GM21390 (cell line): Measurements from ENCODE around the gene C3AR1.
"Not testable (repeated sequence)": the region's sequence is repeated elsewhere in the genome, so short reads cannot be mapped to it uniquely, and the experiment has no call there.

Source experiments
- ATAC-seq: cut with Tn5 transposase; IDR thresholded peaks from one replicate; pipeline ENCODE4 v1.9.1; 2021; ENCODE audit not compliant: unreplicated experiment

C3AR1 gene

DNA sequence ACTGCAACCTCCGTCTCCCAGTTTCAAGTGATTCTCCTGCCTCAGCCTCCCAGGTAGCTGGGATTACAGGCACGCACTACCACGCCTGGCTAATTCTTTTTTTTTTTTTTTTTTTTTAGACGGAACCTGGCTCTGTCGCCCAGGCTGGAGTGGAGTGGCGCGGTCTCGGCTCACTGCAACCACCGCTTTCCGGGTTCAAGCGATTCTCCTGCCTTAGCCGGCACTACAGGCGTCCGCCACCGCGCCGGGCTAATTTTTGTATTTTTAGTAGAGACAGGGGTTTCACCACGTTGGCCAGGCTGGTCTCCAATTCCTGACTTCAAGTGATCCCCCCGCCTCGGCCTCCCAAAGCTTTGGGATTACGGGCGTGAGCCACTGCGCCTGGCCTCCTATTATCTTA is 35.1 kb downstream of the C3AR1 start:
- ATAC-seq = not testable (repeated sequence)

DNA sequence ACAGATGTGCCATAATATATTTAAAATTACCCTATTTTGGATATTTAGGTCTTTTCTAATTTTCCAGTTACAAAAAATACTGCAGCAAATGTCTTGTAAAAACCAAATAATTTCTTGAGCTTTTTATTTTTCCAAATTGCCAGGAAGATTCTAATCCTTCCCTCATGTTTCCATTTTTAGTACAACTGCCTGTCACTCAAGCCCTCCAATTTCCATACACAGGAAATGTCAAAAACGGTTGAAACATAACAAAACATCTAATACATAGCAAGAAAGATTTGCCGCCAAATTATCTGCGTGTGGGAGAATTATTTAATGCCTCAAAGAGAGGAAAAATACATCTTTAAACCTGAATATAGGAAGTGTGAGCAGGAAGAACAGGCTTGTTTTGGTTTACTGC is 36.0 kb downstream of the C3AR1 start:
- no peak for ATAC-seq

GRCh38 chr12:8028267-8028666 is 37.9 kb downstream of the C3AR1 start:
- ATAC-seq = no peak

- ATAC-seq = no peak
These were observed 38.3 kb downstream of the C3AR1 start for GRCh38 chr12:8027856-8028255.

GRCh38 chr12:8026291-8026900 is 39.8 kb downstream of the C3AR1 start:
- peak; percentile 97 for ATAC-seq

DNA sequence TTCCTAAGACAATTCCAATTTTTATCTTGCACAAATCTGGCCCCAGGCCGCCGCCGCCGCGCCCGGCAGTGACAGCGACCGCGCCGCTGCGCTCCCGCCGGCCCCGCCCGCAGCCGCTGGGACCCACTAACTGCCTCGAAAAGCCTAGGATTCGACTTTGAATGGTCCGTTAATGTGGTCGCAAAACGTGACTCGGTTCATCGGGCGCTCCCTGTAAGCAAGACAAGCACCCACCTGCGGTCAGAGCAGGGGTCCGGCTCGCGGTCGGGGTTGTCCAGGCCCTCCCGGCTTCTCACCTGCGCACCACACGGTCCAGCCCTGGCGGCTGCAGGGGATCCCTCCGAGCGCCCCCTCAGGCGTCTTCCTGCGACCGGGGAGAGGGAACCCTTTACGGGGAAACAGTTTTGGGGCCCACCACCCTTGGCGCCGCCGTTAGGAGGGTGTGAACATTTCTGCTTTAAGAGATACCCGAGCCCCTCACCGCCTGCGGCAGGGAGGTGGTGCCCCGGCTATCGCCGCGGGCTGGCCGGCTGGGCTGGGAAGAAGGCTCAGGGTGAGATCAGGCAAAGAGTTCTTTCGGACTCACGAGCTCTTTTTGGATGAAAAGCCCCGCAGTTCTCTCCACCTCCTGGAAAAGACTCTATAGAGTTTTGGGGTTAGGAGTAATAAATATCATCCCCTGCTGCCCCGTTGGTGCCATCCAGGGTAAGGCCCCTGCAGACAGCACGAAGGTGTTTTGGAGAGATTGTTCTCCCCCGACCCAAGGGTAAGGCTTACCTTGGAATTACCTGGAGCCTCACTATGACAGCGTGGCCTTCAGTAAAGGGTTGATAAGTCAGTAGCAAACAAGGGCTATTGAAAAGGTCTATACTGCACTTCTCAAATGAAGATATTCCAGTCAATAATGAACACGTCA is 47.2 kb downstream of the C3AR1 start:
- no peak for ATAC-seq

DNA sequence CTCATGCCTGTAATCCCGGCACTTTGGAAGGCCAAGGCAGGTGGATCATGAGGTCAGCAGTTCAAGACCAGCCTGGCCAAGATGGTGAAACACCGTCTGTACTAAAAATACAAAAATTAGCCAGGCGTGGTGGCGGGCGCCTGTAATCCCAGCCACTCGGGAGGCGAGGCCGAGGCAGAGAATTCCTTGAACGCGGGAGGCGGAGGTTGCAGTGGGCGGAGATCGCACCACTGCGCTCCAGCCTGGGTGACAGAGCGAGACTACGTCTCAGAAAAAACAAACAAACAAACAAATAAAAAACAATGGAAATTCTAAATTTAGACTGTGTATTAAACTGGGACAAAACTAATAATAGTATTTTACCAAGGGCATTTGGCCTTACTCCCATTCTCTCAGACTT is 47.9 kb downstream of the C3AR1 start:
- ATAC-seq = not testable (repeated sequence)

GRCh38 chr12:8014836-8015235 is 51.3 kb downstream of the C3AR1 start:
- ATAC-seq = no peak

DNA sequence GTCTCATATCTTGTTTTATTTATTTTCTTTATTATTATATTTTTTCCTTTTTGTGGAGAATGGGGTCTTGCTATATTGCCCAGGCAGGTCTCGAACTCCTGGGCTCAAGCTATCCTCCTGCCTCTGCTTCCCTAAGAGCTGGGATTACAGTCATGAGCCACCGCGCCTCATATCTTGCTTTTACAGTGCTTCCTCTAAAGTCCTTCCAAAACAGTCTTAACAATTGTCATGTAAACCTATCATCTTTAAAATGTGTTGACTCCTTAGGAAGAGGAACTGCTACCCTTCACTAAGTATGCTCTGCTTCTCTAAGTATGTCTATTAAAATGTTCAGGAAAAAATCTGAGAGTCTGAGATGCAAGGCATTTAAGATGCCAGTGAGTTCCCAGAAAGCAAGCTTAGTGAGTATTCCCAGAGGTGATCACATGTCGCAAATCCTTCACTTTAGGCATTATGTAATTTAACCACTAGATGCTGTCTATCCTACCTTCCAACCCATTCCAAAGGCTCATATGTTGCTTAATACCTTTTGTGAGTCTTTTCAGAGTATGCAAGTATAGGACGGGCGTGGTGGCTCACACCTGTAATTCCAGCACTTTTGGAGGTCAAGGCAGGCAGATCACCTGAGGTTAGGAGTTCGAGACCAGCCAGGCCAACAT is 53.4 kb downstream of the C3AR1 start:
- no peak for ATAC-seq

- no peak for ATAC-seq
These were observed 54.8 kb downstream of the C3AR1 start for GRCh38 chr12:8011331-8011730.
